ENCODE measurements around the gene STAG2.
"Not testable (repeated sequence)": the region's sequence is repeated elsewhere in the genome, so short reads cannot be mapped to it uniquely, and the experiment has no call there.

STAG2 gene

GRCh38 chrX:124035657-124036056, 74.2 kb downstream of the STAG2 start:
- DNase-seq (ENCODE audit: low read depth in 2 of 2): no peak

GRCh38 chrX:124042042-124042441, 80.5 kb downstream of the STAG2 start:
- DNase-seq (ENCODE audit: low read depth in 2 of 2): no peak

- DNase-seq (ENCODE audit: low read depth in 2 of 2): no peak
Observed at GRCh38 chrX:124045109-124045508, 83.6 kb downstream of the STAG2 start.

- not testable (repeated sequence) for DNase-seq (ENCODE audit: low read depth in 2 of 2)
Observed at GRCh38 chrX:124084417-124084816, 122.9 kb downstream of the STAG2 start.

GRCh38 chrX:124085063-124085462, 123.6 kb downstream of the STAG2 start:
- DNase-seq (ENCODE audit: low read depth in 2 of 2): no peak

- DNase-seq (ENCODE audit: low read depth in 2 of 2): peak; percentile 11 to 13
Observed at GRCh38 chrX:124086411-124086810, 124.9 kb downstream of the STAG2 start.

GRCh38 chrX:124087000-124087746, 125.7 kb downstream of the STAG2 start:
- DNase-seq (ENCODE audit: low read depth in 2 of 2): no peak

GRCh38 chrX:124093222-124093621, 131.7 kb downstream of the STAG2 start:
- DNase-seq (ENCODE audit: low read depth in 2 of 2): no peak

GRCh38 chrX:124097116-124097515, 135.6 kb downstream of the STAG2 start:
- DNase-seq (ENCODE audit: low read depth in 2 of 2): no peak

- DNase-seq (ENCODE audit: low read depth in 2 of 2): peak in 1 of 2 donors; percentile 8
Observed at GRCh38 chrX:124098089-124098488, 136.6 kb downstream of the STAG2 start.

- no peak for DNase-seq (ENCODE audit: low read depth in 2 of 2)
Observed at GRCh38 chrX:124103966-124104365, 142.5 kb downstream of the STAG2 start.

GRCh38 chrX:124104512-124104911, 143.0 kb downstream of the STAG2 start:
- not testable (repeated sequence) for DNase-seq (ENCODE audit: low read depth in 2 of 2)

- no peak for DNase-seq (ENCODE audit: low read depth in 2 of 2)
Observed at GRCh38 chrX:124113621-124114600, 152.4 kb downstream of the STAG2 start.

GRCh38 chrX:124117325-124117724, 155.8 kb downstream of the STAG2 start:
- no peak for DNase-seq (ENCODE audit: low read depth in 2 of 2)

GRCh38 chrX:124125471-124125870, 164.0 kb downstream of the STAG2 start:
- no peak for DNase-seq (ENCODE audit: low read depth in 2 of 2)

GRCh38 chrX:124127496-124127895, 166.0 kb downstream of the STAG2 start:
- no peak for DNase-seq (ENCODE audit: low read depth in 2 of 2)

GRCh38 chrX:124132437-124132836, 170.9 kb downstream of the STAG2 start:
- not testable (repeated sequence) for DNase-seq (ENCODE audit: low read depth in 2 of 2)

- no peak for DNase-seq (ENCODE audit: low read depth in 2 of 2)
Observed at GRCh38 chrX:124145749-124146148, 184.2 kb downstream of the STAG2 start.

GRCh38 chrX:124151195-124151594, 189.7 kb downstream of the STAG2 start:
- DNase-seq (ENCODE audit: low read depth in 2 of 2): no peak
